HAP-1 (cell line): Measurements from ENCODE around the gene FHOD1.

Experiments used
- DNase-seq, 2 experiments: peaks; one replicate each; pipeline ENCODE4 v3.0.0-alpha.2; 2016 to 2020; ENCODE audit warnings: low spot score in 2 of 2
- H3K27me3 ChIP-seq: fragments of 250-450 bp; sonication (Bioruptor Pico); 2 replicates; pipeline ENCODE4 v1.5.1; 2020; ENCODE audit warnings: low read depth, mild to moderate bottlenecking, moderate library complexity
- H3K36me3 ChIP-seq: fragments of 250-450 bp; sonication (Bioruptor Pico); replicated peaks from 2 replicates; pipeline ENCODE4 v1.5.1; 2020; ENCODE audit warnings: mild to moderate bottlenecking
- H3K4me1 ChIP-seq: fragments of 250-450 bp; sonication (Bioruptor Pico); 2 replicates; pipeline ENCODE4 v1.5.1; 2020; ENCODE audit warnings: mild to moderate bottlenecking
- H3K4me3 ChIP-seq: fragments of 250-450 bp; sonication (Bioruptor Pico); 2 replicates; pipeline ENCODE4 v1.5.1; 2020; ENCODE audit warnings: mild to moderate bottlenecking, moderate library complexity
- H3K9me3 ChIP-seq: fragments of 250-450 bp; sonication (Bioruptor Pico); 2 replicates; pipeline ENCODE4 v1.5.1; 2020; ENCODE audit warnings: mild to moderate bottlenecking, moderate library complexity
- in situ Hi-C: fragments of 300-500 bp; cut with MboI; formaldehyde crosslinking; loops from 3 replicates; pipeline ENCODE4 v1.14.3; 2020; ENCODE audit warnings: low sequenced_read_pairs, inconsistent platforms, mixed read lengths

FHOD1 gene

DNA sequence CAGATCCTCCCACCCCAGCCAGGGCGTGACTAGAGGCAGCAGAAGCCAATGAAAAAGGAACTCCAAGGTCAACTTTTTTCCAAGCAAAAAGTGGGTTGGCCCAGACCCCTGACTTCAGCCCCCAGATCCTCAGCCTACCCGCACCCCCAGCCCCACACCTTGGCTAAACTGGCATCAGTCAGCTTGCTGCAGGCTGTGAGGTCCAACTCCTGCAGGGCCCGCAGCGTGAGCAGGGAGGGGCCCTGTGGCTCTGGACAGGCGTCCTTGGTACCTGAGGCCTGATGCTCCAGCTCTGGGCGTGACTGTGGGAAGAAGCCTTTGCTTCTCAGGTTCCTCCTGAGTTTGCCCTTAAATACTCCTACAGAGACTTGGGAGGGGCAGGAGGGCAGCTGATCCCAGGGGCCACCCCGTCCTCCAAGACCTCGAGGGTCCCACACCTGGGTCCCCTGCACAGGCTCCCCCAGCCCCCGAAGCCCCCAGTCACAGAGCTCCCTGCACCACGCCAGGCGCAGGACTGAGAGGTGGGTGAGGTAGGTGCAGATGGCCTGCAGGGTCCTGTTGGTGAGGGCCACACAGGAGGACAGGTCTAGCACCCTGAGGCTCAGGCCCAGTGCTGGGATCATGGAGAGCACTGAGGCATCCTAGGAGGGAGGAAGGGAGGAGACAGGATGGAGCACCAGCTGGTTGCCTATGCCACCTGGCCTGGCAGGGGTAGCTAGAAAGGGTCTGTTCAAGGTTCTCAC lies 39.0 kb downstream of the FHOD1 start:
- Histone ChIP-seq H3K4me1 (no peaks in the 10 kb centered on the region), H3K36me3 (peaks cover 6% of the 10 kb centered on the region; the same call in 1 of the 2 replicates), H3K9me3 (no peaks in the 10 kb centered on the region), H3K4me3 (no peak overlapping the region), H3K27me3 (no peaks in the 10 kb centered on the region)
- in situ Hi-C loops = no loop called here
- no peak for DNase-seq

DNA sequence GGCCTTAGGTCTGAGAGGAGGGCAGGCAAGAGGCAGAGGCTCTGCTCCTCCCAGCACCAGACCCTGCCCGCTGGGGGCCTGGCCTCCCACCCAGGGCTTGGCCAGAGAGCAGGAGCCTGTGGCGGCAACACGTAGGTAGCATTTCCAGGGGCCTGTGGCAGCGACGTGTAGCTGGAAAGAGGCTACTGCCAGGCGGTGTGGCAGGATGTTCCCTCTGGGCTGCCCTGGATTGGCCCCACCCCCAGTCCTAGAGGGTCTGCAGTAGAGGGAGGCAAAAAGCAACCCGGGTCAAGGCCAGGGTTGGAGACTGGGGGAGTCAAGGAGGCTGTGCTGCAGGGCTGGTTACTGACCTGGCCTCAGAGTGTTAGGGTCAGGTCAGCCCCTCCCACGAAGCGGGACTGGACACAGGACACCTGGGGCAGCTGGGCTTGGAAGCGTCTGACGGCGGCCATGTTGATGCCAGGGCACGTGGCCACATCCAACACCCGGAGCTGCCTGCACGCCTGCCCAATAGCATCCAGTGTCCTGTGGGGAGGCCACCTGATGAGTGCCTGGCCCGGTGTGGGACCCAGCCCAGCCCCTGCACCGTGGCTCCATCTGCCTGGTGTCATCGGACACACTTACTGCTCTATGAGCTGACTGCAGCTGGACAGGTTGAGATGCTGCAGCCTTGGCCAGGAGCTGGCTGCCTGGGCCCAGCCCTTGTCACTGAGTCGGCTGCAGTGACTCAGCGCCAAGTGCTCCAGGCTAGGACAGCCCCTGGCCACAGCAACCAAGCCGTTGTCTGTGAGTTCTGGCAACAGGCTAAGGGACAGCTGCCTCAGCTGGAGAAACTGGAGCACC lies 39.8 kb downstream of the FHOD1 start:
- no peaks in the 10 kb centered on the region for H3K9me3 ChIP-seq
- no peak for DNase-seq
- in situ Hi-C loops = no loop called here
- no peak overlapping the region for H3K4me3 ChIP-seq
- no peaks in the 10 kb centered on the region for H3K4me1 ChIP-seq
- no peaks in the 10 kb centered on the region for H3K27me3 ChIP-seq
- H3K36me3 ChIP-seq = peaks cover 11% of the 10 kb centered on the region

DNA sequence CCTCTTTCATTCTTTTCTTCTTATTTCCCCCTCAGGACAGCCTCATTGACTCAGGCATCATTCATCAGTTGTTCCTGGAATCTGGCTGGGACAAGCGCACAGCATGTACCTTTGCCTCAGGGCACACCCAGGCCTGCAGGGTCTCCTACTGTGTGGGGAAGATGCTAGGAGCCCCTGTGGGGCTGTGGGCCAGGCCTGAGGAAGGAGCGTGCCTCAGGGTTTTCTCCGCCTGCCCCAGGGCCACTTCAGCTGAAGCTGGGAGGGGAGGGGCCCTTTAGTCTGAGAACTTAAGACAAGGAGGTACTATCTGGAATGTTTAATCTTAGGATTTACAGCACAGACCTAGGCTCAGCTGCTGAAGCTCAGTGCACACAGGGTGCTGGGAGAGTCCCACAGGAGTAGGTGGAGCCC lies 40.4 kb downstream of the FHOD1 start:
- no peak overlapping the region for H3K4me3 ChIP-seq
- no peaks in the 10 kb centered on the region for H3K4me1 ChIP-seq
- H3K9me3 ChIP-seq = no peaks in the 10 kb centered on the region
- in situ Hi-C loops = no loop called here
- H3K36me3 ChIP-seq = peaks cover 17% of the 10 kb centered on the region
- H3K27me3 ChIP-seq = no peaks in the 10 kb centered on the region
- no peak for DNase-seq

DNA sequence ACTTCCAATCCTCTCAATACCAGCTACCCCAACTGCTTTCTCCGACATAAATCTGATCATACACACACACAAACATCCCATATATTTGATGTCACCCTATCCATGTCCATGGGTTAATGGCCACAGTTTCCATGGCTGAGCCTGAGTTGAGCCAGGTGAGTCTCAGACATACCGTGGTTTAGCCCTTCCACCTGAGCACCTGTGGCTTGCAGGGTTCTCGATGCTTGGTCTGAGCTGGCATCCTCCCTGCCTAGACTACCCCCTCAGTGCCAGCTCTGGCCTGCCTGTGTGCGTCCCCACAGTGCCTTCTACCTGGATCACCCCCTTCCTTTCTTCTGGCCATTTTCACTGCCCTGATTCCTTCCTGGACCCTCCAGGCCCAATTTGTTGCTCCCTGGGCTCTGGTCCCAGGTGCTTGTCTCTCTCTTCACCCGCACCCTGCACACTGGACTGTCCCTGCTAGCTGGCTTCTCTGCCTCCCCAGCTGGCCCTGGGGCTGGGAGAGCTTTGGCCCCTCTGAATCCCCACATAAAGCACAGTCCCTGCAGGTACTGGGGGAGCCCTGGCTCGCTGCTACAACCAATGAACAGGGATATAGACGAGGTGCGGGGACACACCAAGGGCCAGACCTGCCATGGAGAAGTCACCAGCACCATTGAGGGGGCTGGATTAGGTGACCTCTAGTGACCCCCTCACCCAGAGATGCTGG lies 41.0 kb downstream of the FHOD1 start:
- in situ Hi-C loops = no loop called here
- H3K4me1 ChIP-seq = no peaks in the 10 kb centered on the region
- no peaks in the 10 kb centered on the region for H3K9me3 ChIP-seq

DNA sequence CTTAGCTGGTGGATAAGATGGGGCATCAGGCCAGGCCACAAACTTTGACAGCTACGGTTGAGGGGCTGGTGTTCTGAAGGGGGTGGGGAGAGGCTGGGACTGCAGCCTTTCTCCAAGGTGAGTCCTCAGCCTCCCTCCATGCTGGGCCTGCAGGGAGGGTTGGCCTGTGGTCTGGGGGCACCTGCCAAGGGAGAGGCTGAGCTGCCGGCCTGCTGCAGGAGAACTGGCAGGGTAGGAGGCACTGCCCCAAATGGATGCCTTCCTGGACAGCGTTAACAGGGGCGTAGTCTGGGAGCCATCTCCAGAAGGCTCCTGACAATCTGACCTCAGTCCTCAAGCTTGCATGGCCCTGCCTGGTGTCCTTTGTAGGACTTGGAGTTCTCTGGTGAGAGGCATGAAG lies 43.2 kb downstream of the FHOD1 start:
- Histone ChIP-seq H3K27me3 (no peaks in the 10 kb centered on the region), H3K4me1 (no peaks in the 10 kb centered on the region), H3K9me3 (no peaks in the 10 kb centered on the region), H3K4me3 (no peak overlapping the region), H3K36me3 (peaks cover 31% of the 10 kb centered on the region)
- DNase-seq = no peak
- in situ Hi-C loops = no loop called here

More for the DNA sequence above, 41.0 kb downstream of the FHOD1 start:
- Histone ChIP-seq H3K27me3 (no peaks in the 10 kb centered on the region), H3K4me3 (no peak overlapping the region), H3K36me3 (peaks cover 23% of the 10 kb centered on the region)
- DNase-seq = no peak

DNA sequence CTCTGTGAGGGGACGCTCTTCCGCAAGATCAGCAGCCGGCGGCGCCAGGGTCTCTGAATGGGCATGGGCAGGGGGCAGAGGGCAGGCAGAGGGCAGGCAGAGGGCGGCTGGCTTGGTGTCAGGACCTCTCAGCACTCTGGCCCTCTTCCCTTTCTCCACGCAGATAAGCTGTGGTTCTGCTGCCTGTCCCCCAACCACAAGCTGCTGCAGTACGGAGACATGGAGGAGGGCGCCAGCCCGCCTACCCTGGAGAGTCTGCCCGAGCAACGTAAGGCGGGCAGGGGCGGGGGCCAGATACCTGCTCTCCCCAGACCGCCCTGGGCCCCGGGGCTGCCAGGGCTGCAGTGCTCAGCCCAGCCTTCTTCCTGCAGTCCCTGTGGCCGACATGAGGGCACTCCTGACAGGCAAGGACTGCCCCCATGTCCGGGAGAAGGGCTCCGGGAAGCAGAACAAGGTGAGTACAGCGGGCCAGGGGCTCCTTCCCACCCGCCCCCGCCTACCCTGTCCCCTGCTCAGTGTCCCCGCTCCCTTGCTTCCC lies 44.3 kb downstream of the FHOD1 start:
- no peak overlapping the region for H3K4me3 ChIP-seq
- no peaks in the 10 kb centered on the region for H3K9me3 ChIP-seq
- H3K27me3 ChIP-seq = no peaks in the 10 kb centered on the region
- H3K36me3 ChIP-seq = peaks cover 40% of the 10 kb centered on the region
- DNase-seq = no peak
- in situ Hi-C loops = no loop called here
- no peaks in the 10 kb centered on the region for H3K4me1 ChIP-seq

DNA sequence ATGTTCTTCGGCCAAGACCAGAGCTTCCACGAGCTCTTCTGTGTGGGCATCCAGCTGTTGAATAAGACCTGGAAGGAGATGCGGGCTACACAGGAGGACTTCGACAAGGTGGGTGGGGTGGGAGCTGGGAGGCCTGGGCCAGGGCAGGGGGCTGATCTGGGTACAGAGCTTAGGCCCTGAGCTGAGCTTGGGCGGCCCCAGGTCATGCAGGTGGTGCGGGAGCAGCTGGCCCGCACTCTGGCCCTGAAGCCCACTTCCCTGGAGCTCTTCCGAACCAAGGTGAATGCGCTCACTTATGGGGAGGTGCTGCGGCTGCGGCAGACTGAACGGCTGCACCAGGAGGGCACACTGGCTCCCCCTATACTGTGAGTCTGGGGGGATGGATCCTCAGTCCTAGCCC lies 44.9 kb downstream of the FHOD1 start:
- Histone ChIP-seq H3K4me1 (no peaks in the 10 kb centered on the region), H3K9me3 (no peaks in the 10 kb centered on the region), H3K27me3 (no peaks in the 10 kb centered on the region), H3K36me3 (peaks cover 45% of the 10 kb centered on the region), H3K4me3 (no peak overlapping the region)
- no peak for DNase-seq
- in situ Hi-C loops = no loop called here

DNA sequence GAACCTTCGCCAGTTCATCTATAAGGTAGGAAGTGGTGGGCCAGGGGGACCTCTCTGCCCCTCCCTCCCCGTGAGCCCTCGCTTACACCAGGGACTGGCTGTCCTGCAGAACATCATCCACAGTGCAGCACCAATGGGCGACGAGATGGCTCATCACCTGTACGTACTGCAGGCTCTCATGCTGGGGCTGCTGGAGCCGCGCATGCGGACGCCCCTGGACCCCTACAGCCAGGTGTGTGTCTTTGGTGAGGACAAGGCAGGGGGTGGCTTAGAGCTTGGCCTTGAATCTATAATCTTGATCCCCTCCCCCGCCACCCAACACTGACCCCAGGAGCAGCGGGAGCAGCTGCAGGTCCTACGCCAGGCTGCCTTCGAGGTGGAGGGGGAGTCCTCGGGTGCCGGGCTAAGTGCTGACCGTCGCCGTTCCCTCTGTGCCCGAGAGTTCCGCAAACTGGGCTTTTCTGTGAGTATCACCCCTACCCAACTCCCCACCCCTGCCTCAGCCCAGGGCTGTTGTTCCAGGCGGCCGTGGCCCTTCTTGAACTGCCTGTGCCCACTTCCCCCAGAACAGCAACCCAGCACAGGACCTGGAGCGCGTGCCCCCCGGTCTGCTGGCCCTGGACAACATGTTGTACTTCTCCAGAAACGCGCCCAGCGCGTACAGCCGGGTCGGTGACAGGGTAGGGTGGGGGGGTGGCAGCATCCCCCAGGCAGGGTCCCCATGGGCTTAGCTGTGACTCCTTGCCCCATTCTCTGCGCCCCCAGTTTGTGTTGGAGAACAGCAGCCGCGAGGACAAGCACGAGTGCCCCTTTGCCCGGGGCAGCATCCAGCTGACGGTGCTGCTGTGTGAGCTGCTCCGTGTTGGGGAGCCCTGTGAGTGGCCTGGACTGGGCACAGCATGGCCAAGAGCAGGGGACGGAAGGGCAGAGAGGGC lies 45.6 kb downstream of the FHOD1 start:
- Histone ChIP-seq H3K9me3 (no peaks in the 10 kb centered on the region), H3K27me3 (no peaks in the 10 kb centered on the region), H3K4me1 (no peaks in the 10 kb centered on the region), H3K36me3 (peaks cover 53% of the 10 kb centered on the region), H3K4me3 (no peak overlapping the region)
- in situ Hi-C loops = no loop called here
- DNase-seq = no peak

DNA sequence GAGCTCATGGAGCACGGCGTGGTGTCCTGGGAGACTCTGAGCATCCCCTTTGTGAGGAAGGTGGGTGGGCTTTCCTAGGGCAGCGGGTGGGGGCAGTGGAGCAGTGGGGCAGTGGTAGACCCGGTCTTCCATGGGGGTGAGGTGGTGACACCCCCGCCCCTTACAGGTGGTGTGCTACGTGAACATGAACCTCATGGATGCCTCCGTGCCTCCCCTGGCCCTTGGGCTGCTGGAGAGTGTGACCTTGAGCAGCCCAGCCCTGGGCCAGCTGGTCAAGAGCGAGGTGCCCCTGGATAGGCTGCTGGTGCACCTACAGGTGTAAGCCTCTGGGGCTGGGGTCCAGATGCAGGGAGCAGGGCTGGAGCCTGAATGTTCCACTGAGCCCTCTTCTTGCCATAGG lies 46.8 kb downstream of the FHOD1 start:
- in situ Hi-C loops = no loop called here
- Histone ChIP-seq H3K27me3 (no peaks in the 10 kb centered on the region), H3K9me3 (no peaks in the 10 kb centered on the region), H3K36me3 (peaks cover 65% of the 10 kb centered on the region), H3K4me1 (no peaks in the 10 kb centered on the region), H3K4me3 (no peak overlapping the region)
- DNase-seq = no peak

DNA sequence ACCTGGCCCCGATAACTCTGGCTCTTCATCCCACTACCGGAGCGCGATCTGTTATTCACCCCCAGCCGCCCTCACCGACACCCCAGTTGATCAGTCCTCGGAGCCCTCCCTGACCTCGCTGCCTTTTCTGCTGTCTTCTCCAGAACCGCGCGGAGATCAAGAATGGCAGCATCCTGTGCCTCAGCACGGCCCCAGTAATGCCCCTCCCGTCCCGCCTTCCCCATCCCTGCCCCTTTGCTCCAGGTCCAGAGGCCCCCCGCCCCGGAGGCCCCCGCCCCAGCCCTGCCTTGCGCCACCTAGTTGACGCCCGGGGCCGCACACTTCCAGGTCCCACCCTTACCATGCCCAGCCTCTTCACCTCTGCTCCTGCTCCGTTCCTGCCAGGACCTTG lies 47.5 kb downstream of the FHOD1 start:
- H3K4me3 ChIP-seq = no peak overlapping the region

DNA sequence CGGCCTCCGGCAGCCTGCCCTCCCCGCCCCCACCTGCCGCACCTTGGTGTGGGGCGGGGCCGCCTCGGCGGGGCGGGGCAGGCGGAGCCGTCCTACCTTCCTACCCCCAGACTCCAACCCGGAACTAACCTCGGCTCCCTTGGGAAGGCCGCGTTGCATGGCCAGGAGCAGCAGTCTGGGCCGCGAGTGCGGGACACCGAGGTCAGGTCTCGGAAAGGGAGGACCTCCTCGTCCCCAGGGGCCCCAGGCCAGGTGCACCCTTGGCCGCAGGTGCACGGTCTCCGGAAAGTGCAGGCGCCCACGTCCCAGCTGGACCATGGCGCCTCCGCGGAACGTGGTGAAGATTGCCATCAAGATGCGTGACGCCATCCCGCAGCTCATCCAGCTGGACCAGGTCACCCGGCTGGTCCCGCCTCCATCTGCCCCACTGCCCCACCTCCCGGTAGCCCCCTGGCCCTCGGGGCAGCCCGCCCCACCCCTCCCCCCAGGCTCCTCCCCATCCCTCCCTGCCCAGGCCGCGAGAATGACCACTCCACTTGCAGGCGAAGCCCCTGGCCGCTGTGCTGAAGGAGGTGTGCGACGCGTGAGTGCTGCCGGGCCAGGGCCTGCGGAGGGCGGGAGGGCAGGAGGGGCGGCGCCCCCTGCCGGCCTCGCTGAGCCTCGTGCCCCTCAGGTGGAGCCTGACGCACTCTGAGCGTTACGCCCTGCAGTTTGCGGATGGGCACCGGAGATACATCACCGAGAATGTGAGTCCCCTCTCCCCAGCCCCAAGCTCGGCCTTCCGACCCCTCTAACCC lies 48.1 kb downstream of the FHOD1 start, which contains the start of gene ELMO3:
ELMO3 (plus strand) TSS at position 121 of the 797 bp plus-strand sequence; CDS start at position 317, 196 bp downstream.
- in situ Hi-C loops = no loop called here
- no peak for DNase-seq
- Histone ChIP-seq H3K36me3 (peaks cover 76% of the 10 kb centered on the region), H3K4me3 (no peak within 1 kb of the TSS), H3K4me1 (no peaks in the 10 kb centered on the region), H3K27me3 (no peaks in the 10 kb centered on the region), H3K9me3 (no peaks in the 10 kb centered on the region)

More for the DNA sequence above, 47.5 kb downstream of the FHOD1 start:
- no peaks in the 10 kb centered on the region for H3K4me1 ChIP-seq
- DNase-seq = no peak
- in situ Hi-C loops = no loop called here
- peaks cover 72% of the 10 kb centered on the region for H3K36me3 ChIP-seq
- H3K9me3 ChIP-seq = no peaks in the 10 kb centered on the region
- no peaks in the 10 kb centered on the region for H3K27me3 ChIP-seq

DNA sequence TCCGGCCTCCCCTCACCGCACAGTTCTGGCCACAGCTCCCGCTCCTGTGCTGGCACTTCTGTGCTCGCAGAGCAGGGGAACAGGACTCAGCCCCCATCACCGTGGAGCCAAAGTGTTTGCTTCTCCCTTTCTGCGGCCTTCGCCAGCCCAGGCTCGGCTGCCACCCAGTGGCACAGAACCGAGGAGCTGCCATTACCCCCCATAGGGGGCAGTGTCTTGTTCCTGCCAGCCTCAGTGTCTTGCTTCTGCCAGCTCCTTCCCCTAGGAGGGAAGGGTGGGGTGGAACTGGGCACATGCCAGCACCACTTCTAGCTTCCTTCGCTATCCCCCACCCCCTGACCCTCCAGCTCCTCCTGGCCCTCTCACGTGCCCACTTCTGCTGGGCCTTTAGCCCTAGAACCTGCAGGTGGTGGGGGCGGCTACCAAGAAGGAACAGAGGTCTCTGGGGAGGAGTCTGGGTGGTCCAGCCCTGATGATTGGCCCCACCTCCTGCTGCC lies 49.0 kb downstream of the FHOD1 start:
- DNase-seq = no peak
- Histone ChIP-seq H3K4me3 (no peak overlapping the region), H3K4me1 (peaks cover 4% of the 10 kb centered on the region), H3K27me3 (no peaks in the 10 kb centered on the region), H3K9me3 (no peaks in the 10 kb centered on the region), H3K36me3 (peaks cover 81% of the 10 kb centered on the region)
- in situ Hi-C loops = no loop called here
